Peyer's patch (tissue), 4 donors: ENCODE measurements around the gene KIF23. TPM values are rescaled to one million over a fixed set of nuclear protein-coding genes. Genes with fewer than 3 reads are reported as not detected.

Source experiments
- DNase-seq, 3 donors: peaks; one replicate each; pipeline ENCODE4 v3.0.0-alpha.2; 2017 to 2019
- H3K27ac ChIP-seq, 4 donors: fragments of 200-600 bp; sonication (generic); one replicate each; pipeline ENCODE4 v1.5.1; 2016 to 2019
- H3K27me3 ChIP-seq, 2 donors: fragments of 200-600 bp; sonication (generic); one replicate each; pipeline ENCODE4 v1.5.1; 2019
- H3K36me3 ChIP-seq, 3 donors: fragments of 200-600 bp; sonication (generic); one replicate each; pipeline ENCODE4 v1.5.1; 2016 to 2019
- H3K4me1 ChIP-seq, 4 donors: fragments of 200-600 bp; sonication (generic); one replicate each; pipeline ENCODE4 v1.5.1; 2016 to 2019
- H3K4me3 ChIP-seq, 4 donors: fragments of 200-600 bp; sonication (generic); 1 replicate in 3 of 4; 2 replicates in 1 of 4; pipeline ENCODE4 v1.5.1; 2016 to 2019; ENCODE audit warnings: mild to moderate bottlenecking in 1 of 4
- H3K9me3 ChIP-seq, 4 donors: fragments of 200-600 bp; sonication (generic); one replicate each; pipeline ENCODE4 v1.5.1; 2016 to 2019; ENCODE audit warnings: mild to moderate bottlenecking in 1 of 4
- POLR2A ChIP-seq, 2 donors: fragments of 450-650 bp; IDR thresholded peaks; one replicate each; pipeline ENCODE4 v1.5.1; 2017; ENCODE audit warnings: antibody characterized with exemption in 2 of 2, mild to moderate bottlenecking in 2 of 2, moderate library complexity in 2 of 2
- total RNA-seq, 4 donors: library from RNA; depleted of rRNA; stranded (reverse); fragments of >200 nt; gene quantifications; one replicate each; pipeline ENCODE4 v1.1.0, GENCODE V29; 2016
- TF ChIP-seq, protein P1 (sequence below), 6 experiments: fragments of 450-650 bp in 4 of 6; fragments of 200-600 bp in 2 of 6; sonication (generic) in 1 of 6; IDR thresholded peaks; one replicate each; pipeline ENCODE4 v1.5.1; 2017 to 2019; ENCODE audit warnings: antibody characterized with exemption in 6 of 6, mild to moderate bottlenecking in 3 of 6, moderate library complexity in 1 of 6

Gene KIF23
- total RNA-seq, 4 donors from 2014 or later, result 2.2 to 33.8 (median 6.0) TPM

DNA sequence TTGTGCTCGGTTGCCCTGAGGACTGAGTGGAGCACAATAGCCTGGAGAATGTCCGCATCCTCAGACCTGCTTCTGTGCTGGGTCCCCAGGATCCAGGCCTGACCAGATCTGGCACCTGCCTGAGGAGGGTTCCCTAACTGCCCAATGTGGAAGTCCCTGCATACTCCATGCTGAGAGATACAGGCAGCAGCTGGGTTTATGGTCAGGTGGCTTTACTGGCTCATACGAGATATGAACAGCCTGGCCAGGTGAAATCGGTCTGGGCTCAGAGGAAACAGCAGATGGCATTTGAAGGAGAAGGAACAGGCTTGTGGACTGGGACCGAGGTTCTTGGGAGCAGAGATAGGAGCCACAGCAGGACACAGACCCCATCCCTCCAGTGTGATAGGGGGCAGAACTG, 18.2 kb upstream of the KIF23 start:
- Histone ChIP-seq H3K9me3 (no peaks in the 10 kb centered on the region), H3K4me3 (no peak overlapping the region), H3K4me1 (peaks cover 0 to 7% (median 1%) of the 10 kb centered on the region in 4 donors), H3K27ac (no peak overlapping the region), H3K27me3 (no peaks in the 10 kb centered on the region), H3K36me3 (no peaks in the 10 kb centered on the region)
- TF ChIP-seq POLR2A (IDR thresholded peaks at IDR 0.05), result no peak
- TF ChIP-seq, protein P1, sequence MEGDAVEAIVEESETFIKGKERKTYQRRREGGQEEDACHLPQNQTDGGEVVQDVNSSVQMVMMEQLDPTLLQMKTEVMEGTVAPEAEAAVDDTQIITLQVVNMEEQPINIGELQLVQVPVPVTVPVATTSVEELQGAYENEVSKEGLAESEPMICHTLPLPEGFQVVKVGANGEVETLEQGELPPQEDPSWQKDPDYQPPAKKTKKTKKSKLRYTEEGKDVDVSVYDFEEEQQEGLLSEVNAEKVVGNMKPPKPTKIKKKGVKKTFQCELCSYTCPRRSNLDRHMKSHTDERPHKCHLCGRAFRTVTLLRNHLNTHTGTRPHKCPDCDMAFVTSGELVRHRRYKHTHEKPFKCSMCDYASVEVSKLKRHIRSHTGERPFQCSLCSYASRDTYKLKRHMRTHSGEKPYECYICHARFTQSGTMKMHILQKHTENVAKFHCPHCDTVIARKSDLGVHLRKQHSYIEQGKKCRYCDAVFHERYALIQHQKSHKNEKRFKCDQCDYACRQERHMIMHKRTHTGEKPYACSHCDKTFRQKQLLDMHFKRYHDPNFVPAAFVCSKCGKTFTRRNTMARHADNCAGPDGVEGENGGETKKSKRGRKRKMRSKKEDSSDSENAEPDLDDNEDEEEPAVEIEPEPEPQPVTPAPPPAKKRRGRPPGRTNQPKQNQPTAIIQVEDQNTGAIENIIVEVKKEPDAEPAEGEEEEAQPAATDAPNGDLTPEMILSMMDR (IDR thresholded peaks at IDR 0.05), result no peak
- DNase-seq, result no peak

DNA sequence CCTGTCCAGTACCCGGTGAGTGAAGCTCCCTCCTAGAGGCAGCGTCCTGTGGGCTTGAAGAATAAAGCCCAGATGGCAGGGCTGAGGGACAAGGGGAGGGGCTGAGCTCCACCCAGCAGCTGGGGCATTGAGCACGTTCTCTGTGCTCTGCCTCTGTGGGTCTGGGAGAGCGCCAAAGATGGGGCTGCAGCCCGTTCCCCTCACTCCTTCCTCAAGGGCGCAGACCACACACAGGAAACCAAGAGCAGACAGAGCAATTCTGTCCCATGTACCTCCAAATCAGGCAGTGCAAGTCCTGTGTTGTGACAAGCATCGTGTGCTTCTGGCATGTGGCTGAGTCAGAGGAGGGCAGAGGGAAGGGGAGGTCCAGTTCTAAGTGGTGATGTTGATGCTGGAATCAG, 15.7 kb upstream of the KIF23 start:
- peaks cover 0 to 7% (median 1%) of the 10 kb centered on the region in 4 donors for H3K4me1 ChIP-seq
- H3K36me3 ChIP-seq, result no peaks in the 10 kb centered on the region
- no peaks in the 10 kb centered on the region for H3K9me3 ChIP-seq
- TF ChIP-seq, protein P1 (IDR thresholded peaks at IDR 0.05), result no peak
- TF ChIP-seq POLR2A (IDR thresholded peaks at IDR 0.05), result no peak
- no peak overlapping the region for H3K4me3 ChIP-seq
- no peak overlapping the region for H3K27ac ChIP-seq
- DNase-seq, result no peak
- no peaks in the 10 kb centered on the region for H3K27me3 ChIP-seq

DNA sequence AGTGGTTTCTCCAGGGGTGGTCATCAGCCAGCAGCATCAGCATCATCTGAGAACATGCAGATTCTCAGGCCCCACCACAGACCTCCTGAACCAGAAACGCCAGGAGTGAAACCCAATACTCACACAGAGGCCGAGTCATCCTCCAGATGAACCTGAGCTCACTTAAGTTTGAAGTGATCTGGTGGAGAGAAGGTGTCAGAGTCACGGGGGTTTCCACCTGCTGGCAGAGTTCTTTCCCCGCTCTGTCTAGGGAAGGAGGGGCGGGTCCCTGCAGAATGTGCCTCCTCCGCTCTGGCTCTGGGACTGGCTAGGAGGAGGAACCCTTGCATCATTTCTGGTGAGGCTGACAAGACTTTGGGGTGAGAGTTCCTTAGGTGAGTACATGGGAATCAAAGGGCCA, 13.3 kb upstream of the KIF23 start:
- no peaks in the 10 kb centered on the region for H3K4me1 ChIP-seq
- H3K27me3 ChIP-seq, result no peaks in the 10 kb centered on the region
- H3K9me3 ChIP-seq, result no peaks in the 10 kb centered on the region
- H3K4me3 ChIP-seq, result no peak overlapping the region
- DNase-seq, result no peak
- H3K36me3 ChIP-seq, result no peaks in the 10 kb centered on the region
- no peak overlapping the region for H3K27ac ChIP-seq
- no peak for TF ChIP-seq POLR2A (IDR thresholded peaks at IDR 0.05)
- TF ChIP-seq, protein P1 (IDR thresholded peaks at IDR 0.05), result no peak

DNA sequence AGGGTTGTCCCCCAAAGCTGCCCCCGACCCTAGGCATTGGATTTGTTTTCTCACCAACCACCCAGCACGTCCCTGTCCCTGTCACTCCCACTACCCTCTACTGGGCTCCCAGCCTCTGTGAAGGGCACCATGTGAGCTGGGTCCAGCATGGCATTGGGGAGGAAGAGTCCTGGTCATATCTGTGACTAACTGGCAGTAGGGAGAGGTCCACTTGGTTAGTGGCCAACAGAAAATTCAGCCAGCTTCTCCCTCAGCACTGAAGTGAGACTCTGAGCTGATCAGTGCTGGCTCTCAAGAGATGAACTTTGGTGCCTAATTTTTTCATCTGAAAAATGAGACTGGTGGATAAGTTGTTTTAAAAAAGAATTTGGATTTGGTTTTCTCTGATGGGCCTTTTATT, 11.3 kb upstream of the KIF23 start:
- Histone ChIP-seq H3K9me3 (no peaks in the 10 kb centered on the region), H3K27ac (no peak overlapping the region), H3K4me3 (no peak overlapping the region), H3K36me3 (no peaks in the 10 kb centered on the region), H3K4me1 (no peaks in the 10 kb centered on the region), H3K27me3 (no peaks in the 10 kb centered on the region)
- TF ChIP-seq, protein P1 (IDR thresholded peaks at IDR 0.05), result no peak
- no peak for TF ChIP-seq POLR2A (IDR thresholded peaks at IDR 0.05)
- no peak for DNase-seq

DNA sequence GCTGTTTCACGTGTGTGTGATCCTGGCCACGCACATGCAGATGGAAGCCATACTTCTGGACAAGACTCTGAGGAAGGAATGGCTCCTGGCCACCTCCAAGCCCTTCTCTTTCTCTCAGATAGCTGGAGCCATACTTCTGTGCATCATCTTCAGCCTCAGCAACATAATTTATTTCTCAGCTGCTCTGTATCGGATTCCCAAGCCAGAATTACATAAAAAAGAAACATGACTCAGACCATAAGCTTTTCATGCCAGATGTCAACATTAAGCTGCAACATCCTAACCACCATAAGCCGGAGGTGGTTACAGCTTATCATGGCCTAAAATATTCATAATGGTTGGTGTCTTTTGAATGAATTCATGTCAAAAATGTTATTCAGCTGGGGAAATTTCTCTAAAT, 10.6 kb upstream of the KIF23 start:
- H3K9me3 ChIP-seq, result no peaks in the 10 kb centered on the region
- TF ChIP-seq, protein P1 (IDR thresholded peaks at IDR 0.05), result no peak
- TF ChIP-seq POLR2A (IDR thresholded peaks at IDR 0.05), result no peak
- no peak overlapping the region for H3K4me3 ChIP-seq
- no peaks in the 10 kb centered on the region for H3K27me3 ChIP-seq
- H3K36me3 ChIP-seq, result no peaks in the 10 kb centered on the region
- H3K4me1 ChIP-seq, result no peaks in the 10 kb centered on the region
- no peak overlapping the region for H3K27ac ChIP-seq
- no peak for DNase-seq

DNA sequence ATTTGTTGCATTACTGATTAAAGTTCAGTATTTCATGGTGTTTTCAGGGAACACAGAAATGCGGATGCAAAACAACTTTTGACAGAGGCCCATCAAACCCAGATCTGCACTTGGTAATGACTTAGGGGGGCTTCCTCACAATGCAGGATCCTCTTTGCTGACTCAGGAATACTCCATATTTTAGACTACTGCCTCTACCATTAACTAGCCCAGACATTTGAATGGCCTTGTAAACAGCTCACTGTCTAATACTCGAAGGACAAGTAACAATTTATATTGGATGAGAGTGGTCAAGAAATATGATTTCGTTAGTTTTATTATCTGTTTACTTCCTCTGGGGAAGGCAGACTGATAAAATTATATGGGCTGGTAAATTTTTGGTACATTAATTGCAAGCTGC, 9.0 kb upstream of the KIF23 start:
- no peak for TF ChIP-seq POLR2A (IDR thresholded peaks at IDR 0.05)
- TF ChIP-seq, protein P1 (IDR thresholded peaks at IDR 0.05), result no peak
- no peaks in the 10 kb centered on the region for H3K36me3 ChIP-seq
- no peak for DNase-seq
- no peak overlapping the region for H3K27ac ChIP-seq
- H3K27me3 ChIP-seq, result no peaks in the 10 kb centered on the region
- H3K9me3 ChIP-seq, result no peaks in the 10 kb centered on the region
- H3K4me3 ChIP-seq, result no peak overlapping the region
- H3K4me1 ChIP-seq, result no peaks in the 10 kb centered on the region
